HUES48 (cell line): ENCODE results near the gene IL20.

Experiments
- H3K27ac ChIP-seq: one replicate; pipeline ENCODE4 v1.7.0; 2013; ENCODE audit warnings: low read depth, low read length, inconsistent platforms
- H3K27me3 ChIP-seq: 2 replicates; pipeline ENCODE4 v1.6.1; 2013; ENCODE audit warnings: mild to moderate bottlenecking, low read length; ENCODE audit not compliant: control insufficient read depth, insufficient read depth
- H3K36me3 ChIP-seq: 2 replicates; pipeline ENCODE4 v1.6.1; 2013; ENCODE audit warnings: low read length; ENCODE audit not compliant: control insufficient read depth, insufficient read depth
- H3K4me1 ChIP-seq: 2 replicates; pipeline ENCODE4 v1.6.1; 2013; ENCODE audit warnings: mild to moderate bottlenecking, low read length; ENCODE audit not compliant: control insufficient read depth, insufficient read depth
- H3K4me3 ChIP-seq: 2 replicates; pipeline ENCODE4 v1.5.1; 2013; ENCODE audit warnings: mild to moderate bottlenecking, low read depth, low read length
- H3K9ac ChIP-seq: 2 replicates; pipeline ENCODE4 v1.6.1; 2013; ENCODE audit warnings: mild to moderate bottlenecking, low read depth, low read length, moderate library complexity
- H3K9me3 ChIP-seq: 2 replicates; pipeline ENCODE4 v1.6.1; 2013; ENCODE audit warnings: low read length; ENCODE audit not compliant: control insufficient read depth, insufficient read depth

IL20 gene, protein sequence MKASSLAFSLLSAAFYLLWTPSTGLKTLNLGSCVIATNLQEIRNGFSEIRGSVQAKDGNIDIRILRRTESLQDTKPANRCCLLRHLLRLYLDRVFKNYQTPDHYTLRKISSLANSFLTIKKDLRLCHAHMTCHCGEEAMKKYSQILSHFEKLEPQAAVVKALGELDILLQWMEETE

GRCh38 chr1:206864939-206865671 is at the start of gene IL20:
Gene IL20, plus strand, starts transcription at chr1:206865623. Its CDS starts 230 bp downstream, at chr1:206865853.
- H3K36me3 ChIP-seq, result no peaks in the 10 kb centered on the region
- no peaks in the 10 kb centered on the region for H3K27me3 ChIP-seq
- H3K4me1 ChIP-seq, result no peaks in the 10 kb centered on the region
- H3K27ac ChIP-seq, result no peak within 1 kb of the TSS
- no peak within 1 kb of the TSS for H3K4me3 ChIP-seq
- H3K9me3 ChIP-seq, result no peaks in the 10 kb centered on the region
- no peak within 1 kb of the TSS for H3K9ac ChIP-seq

DNA sequence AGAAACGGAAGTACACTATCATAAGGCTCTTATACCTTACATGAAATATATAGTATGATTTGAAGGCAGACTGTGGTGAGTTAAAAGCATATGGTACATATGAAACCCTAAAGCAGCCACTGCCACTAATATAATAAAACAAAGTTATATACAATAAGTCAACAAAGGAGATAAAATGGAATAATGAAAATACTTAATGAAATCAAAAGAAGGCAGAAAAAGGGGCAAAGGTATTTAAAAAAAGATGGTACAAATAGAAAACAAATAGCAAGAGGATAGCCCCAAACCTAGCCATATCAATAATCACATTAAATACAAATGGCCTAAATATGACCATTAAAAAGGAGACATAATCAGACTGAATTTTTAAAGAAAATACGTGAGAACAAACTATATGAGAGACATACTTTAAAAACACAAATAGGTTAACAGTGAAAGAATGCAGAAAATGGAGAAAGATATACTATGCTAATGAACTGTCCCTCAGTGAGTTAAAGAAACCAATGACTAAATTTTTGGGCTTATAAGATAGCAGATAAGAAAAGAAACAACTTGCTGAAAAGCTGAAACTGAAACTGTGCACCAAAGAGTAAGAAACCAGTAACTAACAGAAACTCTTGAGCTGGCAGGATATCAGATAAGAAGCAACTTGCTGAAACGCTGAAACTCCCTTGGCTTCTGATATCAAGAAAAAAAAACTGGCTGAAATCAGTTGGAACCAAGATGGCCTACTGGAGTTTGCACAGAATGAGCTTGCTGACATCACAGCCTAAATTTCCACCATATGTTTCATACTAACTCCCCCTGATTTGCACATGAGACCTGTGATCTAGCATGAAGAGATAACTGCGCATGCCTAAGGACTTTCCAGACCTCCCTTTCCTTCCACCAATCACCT is 48.8 kb upstream of the IL20 start:
- H3K4me3 ChIP-seq, result no peak overlapping the region
- H3K4me1 ChIP-seq, result no peaks in the 10 kb centered on the region; the same call in 1 of the 2 replicates
- no peaks in the 10 kb centered on the region for H3K9me3 ChIP-seq
- H3K27me3 ChIP-seq, result no peaks in the 10 kb centered on the region
- H3K27ac ChIP-seq, result no peak overlapping the region
- no peaks in the 10 kb centered on the region for H3K36me3 ChIP-seq
- no peak overlapping the region for H3K9ac ChIP-seq

DNA sequence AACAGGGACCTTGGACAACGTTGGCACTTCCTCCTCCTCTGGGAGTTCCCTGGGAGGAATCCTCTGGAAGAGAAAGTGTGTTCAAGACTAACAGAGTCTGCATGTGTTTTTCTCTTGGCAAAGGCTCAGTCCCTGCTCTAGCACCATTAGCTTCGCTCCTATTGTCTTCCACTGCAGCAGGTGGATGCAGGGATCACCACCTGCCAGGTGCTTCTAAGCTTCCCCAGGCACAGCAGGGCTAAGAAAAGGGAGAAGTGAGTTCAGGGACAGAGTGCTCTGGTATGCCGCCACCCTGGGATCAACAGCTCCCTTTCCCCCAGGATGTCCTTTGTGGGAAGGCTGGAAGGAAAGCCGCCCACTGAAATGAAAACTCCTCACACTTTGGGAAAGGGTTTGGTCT is 43.9 kb upstream of the IL20 start:
- no peak overlapping the region for H3K9ac ChIP-seq
- no peaks in the 10 kb centered on the region for H3K36me3 ChIP-seq
- H3K27ac ChIP-seq, result no peak overlapping the region
- no peaks in the 10 kb centered on the region for H3K27me3 ChIP-seq
- no peaks in the 10 kb centered on the region; the same call in 1 of the 2 replicates for H3K4me1 ChIP-seq
- no peaks in the 10 kb centered on the region for H3K9me3 ChIP-seq
- no peak overlapping the region for H3K4me3 ChIP-seq

GRCh38 chr1:206823727-206824126 is 41.7 kb upstream of the IL20 start:
- H3K27ac ChIP-seq, result no peak overlapping the region
- no peak overlapping the region for H3K9ac ChIP-seq
- no peaks in the 10 kb centered on the region for H3K36me3 ChIP-seq
- no peaks in the 10 kb centered on the region for H3K27me3 ChIP-seq
- H3K4me3 ChIP-seq, result no peak overlapping the region
- no peaks in the 10 kb centered on the region for H3K9me3 ChIP-seq
- H3K4me1 ChIP-seq, result no peaks in the 10 kb centered on the region; the same call in 1 of the 2 replicates

DNA sequence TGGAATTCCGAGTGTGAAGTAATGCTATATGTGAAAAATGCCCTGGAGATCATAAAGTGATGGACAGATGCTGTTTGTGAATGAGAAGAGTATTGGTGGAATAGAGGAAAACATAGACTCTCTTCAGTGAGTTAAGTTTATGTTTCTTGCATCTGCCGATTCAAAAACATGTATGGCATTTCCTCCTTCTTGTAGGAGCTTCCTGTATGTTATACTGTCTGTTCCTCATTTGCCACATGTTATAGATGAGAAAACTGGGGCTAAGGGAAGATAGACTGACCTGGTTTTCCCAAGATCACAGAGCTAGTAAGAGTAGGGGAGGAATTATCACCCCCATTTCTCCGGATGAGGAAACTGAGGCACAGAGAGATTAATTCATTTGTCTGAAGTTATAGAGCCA is 41.1 kb upstream of the IL20 start:
- Histone ChIP-seq H3K9me3 (no peaks in the 10 kb centered on the region), H3K9ac (no peak overlapping the region), H3K4me3 (no peak overlapping the region), H3K4me1 (no peaks in the 10 kb centered on the region; the same call in 1 of the 2 replicates), H3K36me3 (no peaks in the 10 kb centered on the region), H3K27me3 (no peaks in the 10 kb centered on the region), H3K27ac (no peak overlapping the region)

- Histone ChIP-seq H3K36me3 (no peaks in the 10 kb centered on the region), H3K9ac (no peak overlapping the region), H3K4me1 (no peaks in the 10 kb centered on the region), H3K27me3 (no peaks in the 10 kb centered on the region), H3K9me3 (no peaks in the 10 kb centered on the region), H3K4me3 (no peak overlapping the region), H3K27ac (no peak overlapping the region)
Observed at GRCh38 chr1:206826394-206826793, 39.0 kb upstream of the IL20 start.

- Histone ChIP-seq H3K4me3 (no peak overlapping the region), H3K36me3 (no peaks in the 10 kb centered on the region), H3K27ac (no peak overlapping the region), H3K27me3 (no peaks in the 10 kb centered on the region), H3K9ac (no peak overlapping the region), H3K4me1 (no peaks in the 10 kb centered on the region), H3K9me3 (no peaks in the 10 kb centered on the region)
Observed at GRCh38 chr1:206828061-206828460, 37.4 kb upstream of the IL20 start.

GRCh38 chr1:206828765-206829164 is 36.7 kb upstream of the IL20 start:
- H3K36me3 ChIP-seq, result no peaks in the 10 kb centered on the region
- H3K27me3 ChIP-seq, result no peaks in the 10 kb centered on the region
- no peak overlapping the region for H3K4me3 ChIP-seq
- no peaks in the 10 kb centered on the region for H3K9me3 ChIP-seq
- no peaks in the 10 kb centered on the region for H3K4me1 ChIP-seq
- no peak overlapping the region for H3K9ac ChIP-seq
- no peak overlapping the region for H3K27ac ChIP-seq

DNA sequence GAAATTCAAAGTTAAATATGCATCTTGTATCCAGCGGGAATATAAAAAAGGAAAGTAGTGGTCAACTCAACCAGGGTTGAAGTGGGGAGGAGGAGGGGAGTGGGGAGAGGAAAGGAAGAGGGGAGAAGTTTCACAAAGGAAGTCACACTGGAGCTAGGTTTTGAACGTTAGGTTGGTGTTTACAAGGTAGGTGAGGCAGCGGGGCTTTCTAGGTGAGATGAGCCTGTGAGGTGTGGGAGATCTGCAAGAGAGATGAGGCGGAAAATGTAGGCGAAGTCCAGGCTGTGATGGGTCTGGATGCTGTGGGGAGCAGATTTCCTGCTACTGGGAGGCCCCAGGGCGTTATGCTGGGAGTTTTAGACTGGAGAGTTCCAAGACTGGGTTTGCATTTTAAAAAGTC is 36.1 kb upstream of the IL20 start:
- H3K27ac ChIP-seq, result no peak overlapping the region
- no peak overlapping the region for H3K9ac ChIP-seq
- H3K4me3 ChIP-seq, result no peak overlapping the region
- H3K36me3 ChIP-seq, result no peaks in the 10 kb centered on the region
- H3K4me1 ChIP-seq, result no peaks in the 10 kb centered on the region
- no peaks in the 10 kb centered on the region for H3K27me3 ChIP-seq
- no peaks in the 10 kb centered on the region for H3K9me3 ChIP-seq

DNA sequence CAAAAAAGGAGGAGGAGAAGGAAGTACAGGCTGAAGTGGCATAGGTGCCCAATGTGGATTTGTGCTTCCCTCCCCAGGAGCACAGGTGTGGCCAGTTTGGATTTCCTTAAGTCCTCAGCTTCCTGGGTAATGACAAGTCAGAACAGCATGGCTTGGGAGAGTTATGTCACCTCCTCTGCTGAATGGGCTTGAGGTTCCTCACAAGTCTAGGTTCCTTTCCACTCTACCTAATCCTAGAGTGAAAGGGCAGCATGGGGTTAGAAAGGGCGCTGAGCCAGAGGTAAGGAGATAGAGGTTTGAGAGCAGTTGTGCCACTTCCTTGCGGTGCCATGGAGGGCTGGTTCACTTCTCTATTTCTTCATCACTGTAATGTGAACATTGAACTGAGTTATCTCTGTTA is 35.5 kb upstream of the IL20 start:
- Histone ChIP-seq H3K4me1 (no peaks in the 10 kb centered on the region), H3K27ac (no peak overlapping the region), H3K4me3 (no peak overlapping the region), H3K9ac (no peak overlapping the region), H3K36me3 (no peaks in the 10 kb centered on the region), H3K9me3 (no peaks in the 10 kb centered on the region), H3K27me3 (no peaks in the 10 kb centered on the region)

GRCh38 chr1:206831650-206832049 is 33.8 kb upstream of the IL20 start:
- no peak overlapping the region for H3K4me3 ChIP-seq
- no peaks in the 10 kb centered on the region for H3K27me3 ChIP-seq
- H3K9ac ChIP-seq, result no peak overlapping the region
- no peaks in the 10 kb centered on the region for H3K4me1 ChIP-seq
- H3K9me3 ChIP-seq, result no peaks in the 10 kb centered on the region
- no peaks in the 10 kb centered on the region for H3K36me3 ChIP-seq
- no peak overlapping the region for H3K27ac ChIP-seq
